Activated CD4-positive, alpha-beta memory T cell treated with anti-CD3 and anti-CD28 coated beads, Interleukin-2, amount 10 ng/mL, durations not matched to agents 7 days and 5 days (primary cell): ENCODE results near the gene CRYGS. TPM values are rescaled to one million over a fixed set of nuclear protein-coding genes. Genes with fewer than 3 reads are reported as not detected.
A peak's percentile ranks its signal among the peaks of the same experiment; 100 is the strongest.
"Not testable (repeated sequence)": the region's sequence is repeated elsewhere in the genome, so short reads cannot be mapped to it uniquely, and the experiment has no call there.

Source experiments
- CTCF ChIA-PET: fragments of 350-600 bp; sonication (Branson Sonifier 250); formaldehyde crosslinking; loops from one replicate; lab custom pipeline; 2021; ENCODE audit warnings: antibody characterized with exemption, inconsistent platforms; lab: Charles Lee
- POLR2A ChIA-PET: fragments of 350-600 bp; sonication (Branson Sonifier 250); formaldehyde crosslinking; loops from one replicate; lab custom pipeline; 2021; ENCODE audit warnings: antibody characterized with exemption; lab: Charles Lee
- DNase-seq: peaks from one replicate; pipeline ENCODE4 v3.0.0-alpha.2; 2020
- H3K27ac Mint-ChIP-seq: one replicate; pipeline ENCODE4 v1.8.0; 2021; ENCODE audit warnings: mild to moderate bottlenecking, mixed read lengths
- H3K27me3 Mint-ChIP-seq: one replicate; pipeline ENCODE4 v1.8.0; 2021; ENCODE audit warnings: mixed read lengths
- H3K36me3 Mint-ChIP-seq: one replicate; pipeline ENCODE4 v1.8.0; 2021; ENCODE audit warnings: low read depth, mixed read lengths
- H3K4me1 Mint-ChIP-seq: one replicate; pipeline ENCODE4 v1.8.0; 2021; ENCODE audit warnings: mixed read lengths
- H3K4me3 Mint-ChIP-seq: one replicate; pipeline ENCODE4 v1.8.0; 2021; ENCODE audit warnings: mild to moderate bottlenecking, mixed read lengths
- H3K9me3 Mint-ChIP-seq: one replicate; pipeline ENCODE4 v1.8.0; 2021; ENCODE audit warnings: mixed read lengths
- total RNA-seq, 2 experiments: library from RNA; stranded (reverse); gene quantifications; one replicate each; pipeline ENCODE4 v1.2.3, GENCODE V29; 2021

The CRYGS gene
- total RNA-seq, 2 experiments from 2014 or later: 4.1 to 4.8 TPM

GRCh38 chr3:186580785-186581184 is 36.6 kb upstream of the CRYGS start:
- POLR2A ChIA-PET: interaction anchor here (1.4 kb wide), 1 partner anchor 10 kb away, joined by 9 read pairs; the partner anchor contains the start of gene DNAJB11
- DNase-seq: no peak
- no peaks in the 10 kb centered on the region for H3K27me3 Mint-ChIP-seq
- H3K9me3 Mint-ChIP-seq: no peaks in the 10 kb centered on the region
- H3K4me3 Mint-ChIP-seq: no peak overlapping the region
- CTCF ChIA-PET: interaction anchor here (8.3 kb wide), 1 partner anchor 35 kb away, joined by 53 read pairs; no protein-coding TSS in a partner anchor
- peaks cover 6% of the 10 kb centered on the region for H3K4me1 Mint-ChIP-seq
- H3K36me3 Mint-ChIP-seq: peaks cover 77% of the 10 kb centered on the region
- H3K27ac Mint-ChIP-seq: no peak overlapping the region

- Mint-ChIP-seq H3K36me3 (peaks cover 75% of the 10 kb centered on the region), H3K27ac (no peak overlapping the region), H3K4me3 (no peak overlapping the region), H3K27me3 (no peaks in the 10 kb centered on the region), H3K4me1 (peaks cover 20% of the 10 kb centered on the region), H3K9me3 (no peaks in the 10 kb centered on the region)
- ChIA-PET CTCF (interaction anchor here (2.1 to 2.5 kb wide), 2 partner anchors 37 to 39 kb away, joined by 7 to 8 read pairs; no protein-coding TSS in a partner anchor), POLR2A (interaction anchor here (1.0 to 1.2 kb wide), 2 partner anchors 206 kb away, joined by 3 read pairs; partner anchors contain the start of gene EIF4A2)
- DNase-seq: no peak
These were observed 33.3 kb upstream of the CRYGS start for GRCh38 chr3:186577521-186577920.

DNA sequence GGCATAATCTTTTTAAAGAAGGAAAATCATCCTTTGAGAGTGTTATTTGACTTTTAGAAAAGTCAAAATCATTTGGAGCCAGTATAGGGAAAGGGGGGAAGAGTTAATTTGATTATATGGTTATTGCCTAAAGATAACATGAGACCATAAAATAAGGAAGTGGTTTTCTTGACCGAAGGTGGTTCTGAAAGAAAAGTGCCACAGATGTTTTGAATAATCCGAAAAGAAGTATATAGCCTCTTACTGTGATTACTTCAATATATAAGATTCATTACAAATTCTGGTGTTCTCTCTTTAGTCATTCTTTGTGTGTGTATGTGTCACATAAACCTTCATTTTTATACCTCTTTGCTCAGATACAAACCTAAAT is 27.4 kb upstream of the CRYGS start:
- H3K4me3 Mint-ChIP-seq: peak overlapping the region; percentile 96
- ChIA-PET CTCF (interaction anchor here (1.6 to 4.4 kb wide), 3 partner anchors 11 to 628 kb away, joined by 5 to 25 read pairs (median 7); no protein-coding TSS in a partner anchor), POLR2A (interaction anchor here (0.7 to 7.8 kb wide), 7 partner anchors 9 to 635 kb away, joined by 3 to 121 read pairs (median 27); partner anchors contain the start of genes EIF4A2 and TRA2B)
- H3K9me3 Mint-ChIP-seq: no peaks in the 10 kb centered on the region
- peaks cover 43% of the 10 kb centered on the region for H3K36me3 Mint-ChIP-seq
- H3K27ac Mint-ChIP-seq: peak overlapping the region; percentile 92
- no peaks in the 10 kb centered on the region for H3K27me3 Mint-ChIP-seq
- DNase-seq: no peak
- peaks cover 58% of the 10 kb centered on the region for H3K4me1 Mint-ChIP-seq

DNA sequence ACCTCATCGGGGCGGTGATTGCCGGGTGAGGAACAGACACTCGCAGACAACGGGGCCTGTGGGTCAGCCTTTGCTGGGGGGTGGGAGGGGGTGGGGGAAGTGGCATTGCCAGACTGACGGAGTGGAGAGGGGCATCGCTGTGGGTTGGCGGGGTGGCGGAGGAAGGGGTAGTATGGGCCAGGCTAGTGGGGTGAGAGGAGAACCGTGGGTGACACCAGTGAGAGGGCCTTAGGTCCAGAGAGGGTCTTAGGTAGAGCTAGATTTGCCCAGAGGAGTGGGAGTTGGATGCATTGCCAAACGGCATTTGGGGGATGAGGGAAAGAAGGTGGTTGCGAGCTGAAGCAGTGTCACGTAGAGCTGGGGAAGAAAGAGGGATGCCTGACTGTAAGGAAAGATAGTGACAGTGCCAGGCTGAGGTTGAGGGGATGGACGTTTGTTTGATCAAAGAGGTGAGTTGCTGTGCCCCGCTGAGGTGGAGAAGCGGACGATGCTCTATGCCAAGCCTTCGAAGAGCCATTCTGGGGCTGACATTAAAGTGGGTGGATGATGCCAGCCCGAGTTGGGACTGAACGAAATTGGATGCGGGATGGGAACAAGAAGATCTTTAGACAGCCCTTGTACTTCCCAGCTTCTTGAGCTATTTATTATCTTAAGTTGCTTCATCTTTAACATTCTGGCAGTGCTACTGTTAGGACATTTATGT is 26.9 kb upstream of the CRYGS start:
- CTCF ChIA-PET: interaction anchor here (0.8 to 4.4 kb wide), 10 partner anchors 14 to 628 kb away, joined by 3 to 25 read pairs (median 7); partner anchors contain the start of gene EIF4A2
- Mint-ChIP-seq H3K36me3 (peaks cover 39% of the 10 kb centered on the region), H3K27ac (peak overlapping the region; percentile 92), H3K4me3 (peak overlapping the region; percentile 96), H3K27me3 (no peaks in the 10 kb centered on the region), H3K4me1 (peaks cover 62% of the 10 kb centered on the region), H3K9me3 (no peaks in the 10 kb centered on the region)
- DNase-seq: no peak
- POLR2A ChIA-PET: interaction anchor here (0.7 to 7.8 kb wide), 16 partner anchors 8 to 634 kb away, joined by 3 to 121 read pairs (median 8); partner anchors contain the start of genes EIF4A2, RFC4 and TRA2B

- Mint-ChIP-seq H3K9me3 (no peaks in the 10 kb centered on the region), H3K36me3 (peaks cover 31% of the 10 kb centered on the region), H3K27me3 (no peaks in the 10 kb centered on the region), H3K4me3 (peak within 1 kb of the TSS; percentile 96), H3K4me1 (peaks cover 62% of the 10 kb centered on the region), H3K27ac (peak within 1 kb of the TSS; percentile 92)
- ChIA-PET CTCF (interaction anchor here (0.8 to 4.4 kb wide), 12 partner anchors 15 to 627 kb away, joined by 3 to 25 read pairs (median 4); partner anchors contain the start of genes EIF4A2 and RPL39L), POLR2A (interaction anchor here (0.7 to 7.8 kb wide), 32 partner anchors 9 to 984 kb away, joined by 3 to 121 read pairs (median 4); partner anchors contain the start of genes EIF4A2, RFC4, SENP2 and TRA2B)
- peak; percentile 99 for DNase-seq
These were observed 26.1 kb upstream of the CRYGS start, which contains the start of gene DNAJB11 for GRCh38 chr3:186570096-186570940. Gene DNAJB11, plus strand, starts transcription at chr3:186570720. Its CDS starts 178 bp downstream, at chr3:186570898.

DNA sequence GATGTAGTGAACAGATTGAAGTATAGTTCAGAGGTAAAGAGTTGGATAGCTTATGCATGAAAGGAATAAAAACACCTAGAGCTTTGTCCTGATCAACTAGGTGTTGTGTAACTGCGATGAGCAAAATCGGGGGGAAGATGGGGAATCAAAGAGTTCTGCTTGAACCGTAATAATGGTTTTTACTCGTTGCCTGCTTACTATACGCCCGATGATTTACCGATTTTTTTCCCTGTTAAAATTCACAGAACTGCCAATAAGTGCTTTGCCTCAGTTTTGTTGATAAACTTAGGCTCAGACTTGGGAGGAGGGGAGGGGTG is 25.6 kb upstream of the CRYGS start:
- peak overlapping the region; percentile 92 for H3K27ac Mint-ChIP-seq
- no peaks in the 10 kb centered on the region for H3K27me3 Mint-ChIP-seq
- H3K36me3 Mint-ChIP-seq: peaks cover 25% of the 10 kb centered on the region

GRCh38 chr3:186569361-186569760 is 25.2 kb upstream of the CRYGS start:
- POLR2A ChIA-PET: interaction anchor here (1.2 to 7.8 kb wide), 12 partner anchors 21 to 648 kb away, joined by 3 to 121 read pairs (median 7); partner anchors contain the start of genes EIF4A2, RFC4 and TRA2B
- not testable (repeated sequence) for DNase-seq
- H3K4me1 Mint-ChIP-seq: peaks cover 60% of the 10 kb centered on the region

More for the DNA sequence above, 25.6 kb upstream of the CRYGS start:
- H3K4me3 Mint-ChIP-seq: peak overlapping the region; percentile 96
- DNase-seq: no peak
- peaks cover 60% of the 10 kb centered on the region for H3K4me1 Mint-ChIP-seq
- H3K9me3 Mint-ChIP-seq: no peaks in the 10 kb centered on the region
- ChIA-PET POLR2A (interaction anchor here (0.7 to 7.8 kb wide), 30 partner anchors 9 to 983 kb away, joined by 3 to 121 read pairs (median 5); partner anchors contain the start of genes EIF4A2, RFC4, SENP2 and TRA2B), CTCF (interaction anchor here (0.9 to 4.4 kb wide), 10 partner anchors 27 to 627 kb away, joined by 3 to 25 read pairs (median 6); partner anchors contain the start of genes EIF4A2 and RPL39L)

DNA sequence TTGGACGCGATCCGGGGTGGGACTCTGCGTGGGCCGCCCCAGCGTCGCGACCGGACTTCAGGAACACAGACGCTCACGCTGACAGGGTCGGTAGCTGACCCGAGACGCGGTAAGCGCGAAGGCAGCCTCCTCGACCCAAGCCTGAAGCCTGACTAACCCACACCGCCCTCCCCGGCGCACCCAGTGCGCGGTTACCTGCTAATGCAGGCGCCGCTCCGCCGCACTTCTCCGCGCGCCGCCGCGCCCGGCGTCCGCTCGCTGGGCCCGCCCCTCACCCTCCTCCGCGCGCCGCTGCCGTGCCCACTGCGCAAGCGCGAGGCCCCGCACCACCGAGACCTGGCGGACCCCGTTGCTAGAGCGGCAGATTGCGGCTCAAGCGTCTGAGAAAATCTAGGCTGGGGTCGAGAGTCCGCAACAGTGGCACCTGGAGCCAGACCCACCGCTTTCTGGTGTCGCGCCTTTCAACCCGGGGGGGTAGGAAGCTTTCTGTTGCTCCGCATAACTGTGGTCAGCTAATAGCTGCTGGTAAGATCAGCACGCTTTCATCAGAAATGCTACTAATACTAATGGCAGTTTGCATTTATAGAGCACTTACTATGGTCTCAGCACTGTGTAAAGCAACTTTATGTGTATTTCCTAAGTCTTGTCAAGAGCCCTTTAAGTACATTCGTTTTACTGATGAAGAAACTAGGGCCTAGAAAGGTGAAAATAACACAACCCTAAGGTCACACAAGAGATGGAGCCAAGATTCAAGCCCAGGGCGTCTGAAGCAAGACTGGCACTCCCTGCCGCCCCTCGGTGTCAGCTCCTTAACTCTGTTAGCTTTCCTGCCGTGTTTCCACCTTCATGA is 23.1 kb upstream of the CRYGS start, which contains the start of gene TBCCD1:
TBCCD1 (minus strand) TSS at position 268 of the 850 bp plus-strand sequence. CDS start 3,010 bp downstream, outside the sequence.
- ChIA-PET POLR2A (interaction anchor here (0.7 to 7.8 kb wide), 15 partner anchors 11 to 639 kb away, joined by 3 to 121 read pairs (median 5); partner anchors contain the start of genes EIF4A2, ETV5 and TRA2B), CTCF (interaction anchor here (1.0 to 1.3 kb wide), 2 partner anchors 50 to 624 kb away, joined by 4 to 5 read pairs; no protein-coding TSS in a partner anchor)
- Mint-ChIP-seq H3K36me3 (peaks cover 11% of the 10 kb centered on the region), H3K27ac (peak within 1 kb of the TSS; percentile 85), H3K4me1 (peaks cover 57% of the 10 kb centered on the region), H3K9me3 (no peaks in the 10 kb centered on the region), H3K4me3 (peak within 1 kb of the TSS; percentile 81), H3K27me3 (no peaks in the 10 kb centered on the region)
- peak; percentile 95 for DNase-seq

More at GRCh38 chr3:186569361-186569760, 25.2 kb upstream of the CRYGS start:
- Mint-ChIP-seq H3K27ac (peak overlapping the region; percentile 92), H3K4me3 (peak overlapping the region; percentile 96), H3K36me3 (peaks cover 21% of the 10 kb centered on the region)
- not testable (repeated sequence) for H3K27me3 Mint-ChIP-seq, H3K9me3 Mint-ChIP-seq
- CTCF ChIA-PET: interaction anchor here (1.1 to 4.4 kb wide), 6 partner anchors 27 to 214 kb away, joined by 3 to 25 read pairs (median 8); partner anchors contain the start of gene EIF4A2

GRCh38 chr3:186566772-186567071 is 22.5 kb upstream of the CRYGS start:
- DNase-seq: no peak
- ChIA-PET POLR2A (interaction anchor here (1.0 to 7.8 kb wide), 10 partner anchors 10 to 630 kb away, joined by 3 to 121 read pairs (median 6); partner anchors contain the start of genes EIF4A2 and TRA2B), CTCF (interaction anchor here (1.0 to 1.3 kb wide), 2 partner anchors 50 to 624 kb away, joined by 4 to 5 read pairs; no protein-coding TSS in a partner anchor)
- Mint-ChIP-seq H3K9me3 (no peaks in the 10 kb centered on the region), H3K27ac (peak overlapping the region; percentile 85), H3K4me1 (peaks cover 56% of the 10 kb centered on the region), H3K27me3 (no peaks in the 10 kb centered on the region), H3K36me3 (peaks cover 10% of the 10 kb centered on the region), H3K4me3 (peak overlapping the region; percentile 81)

DNA sequence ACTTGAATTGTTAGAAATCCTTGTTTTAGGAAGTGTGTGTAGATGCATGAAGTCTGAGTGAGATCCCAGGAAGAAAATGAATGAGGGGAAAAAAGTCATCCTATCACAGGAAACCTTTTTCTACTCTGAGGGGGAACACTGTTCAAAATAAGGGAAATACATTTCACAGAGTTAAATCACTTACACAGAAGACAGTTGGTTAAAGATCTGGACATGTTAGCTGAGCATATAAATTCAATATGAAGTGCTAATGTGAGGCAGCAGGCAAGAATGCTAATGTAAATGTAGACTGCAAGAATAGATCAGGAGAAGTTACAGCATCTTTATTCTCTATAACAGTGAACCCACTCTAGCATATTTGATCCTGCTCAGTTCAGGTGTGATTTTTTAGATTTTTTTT is 20.4 kb upstream of the CRYGS start:
- H3K4me3 Mint-ChIP-seq: no peak overlapping the region

More for the DNA sequence above, 20.4 kb upstream of the CRYGS start:
- H3K4me1 Mint-ChIP-seq: peaks cover 46% of the 10 kb centered on the region
- DNase-seq: no peak
- no peaks in the 10 kb centered on the region for H3K27me3 Mint-ChIP-seq
- H3K9me3 Mint-ChIP-seq: no peaks in the 10 kb centered on the region
- CTCF ChIA-PET: interaction anchor here (0.7 to 1.3 kb wide), 3 partner anchors 24 to 621 kb away, joined by 4 to 5 read pairs (median 4); no protein-coding TSS in a partner anchor
- POLR2A ChIA-PET: interaction anchor here (7.8 kb wide), 1 partner anchor 628 kb away, joined by 100 read pairs; the partner anchor contains the start of gene TRA2B
- H3K36me3 Mint-ChIP-seq: peaks cover 16% of the 10 kb centered on the region
- H3K27ac Mint-ChIP-seq: no peak overlapping the region
